Measurements from ENCODE around the gene ARR3.
A peak's percentile ranks its signal among the peaks of the same experiment; 100 is the strongest.
"Not testable (repeated sequence)": the region's sequence is repeated elsewhere in the genome, so short reads cannot be mapped to it uniquely, and the experiment has no call there.

ARR3 gene

DNA sequence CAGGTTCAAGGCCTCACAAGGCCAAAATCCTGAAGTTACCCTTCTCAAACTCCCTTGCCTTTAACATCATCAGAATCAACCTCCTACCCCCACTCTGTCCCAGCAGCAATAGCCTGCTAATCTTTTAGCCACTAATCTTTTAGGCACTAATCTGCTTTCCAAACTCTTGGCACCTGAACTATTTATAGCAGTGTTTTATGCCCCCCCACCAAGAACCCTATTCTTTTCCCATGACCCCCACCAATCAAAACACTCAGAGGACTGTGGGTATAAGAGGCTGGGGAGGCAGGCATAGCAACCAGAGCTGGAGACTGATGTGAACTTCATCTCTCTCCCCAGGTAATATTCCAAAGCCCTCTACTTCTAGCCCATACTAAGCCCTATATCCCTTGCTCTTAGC, at the start of gene ARR3:
Gene ARR3, plus strand, starts transcription at position 301 of the 400 bp plus-strand sequence. CDS start 1,052 bp downstream, outside the sequence.
- no peak for DNase-seq

DNA sequence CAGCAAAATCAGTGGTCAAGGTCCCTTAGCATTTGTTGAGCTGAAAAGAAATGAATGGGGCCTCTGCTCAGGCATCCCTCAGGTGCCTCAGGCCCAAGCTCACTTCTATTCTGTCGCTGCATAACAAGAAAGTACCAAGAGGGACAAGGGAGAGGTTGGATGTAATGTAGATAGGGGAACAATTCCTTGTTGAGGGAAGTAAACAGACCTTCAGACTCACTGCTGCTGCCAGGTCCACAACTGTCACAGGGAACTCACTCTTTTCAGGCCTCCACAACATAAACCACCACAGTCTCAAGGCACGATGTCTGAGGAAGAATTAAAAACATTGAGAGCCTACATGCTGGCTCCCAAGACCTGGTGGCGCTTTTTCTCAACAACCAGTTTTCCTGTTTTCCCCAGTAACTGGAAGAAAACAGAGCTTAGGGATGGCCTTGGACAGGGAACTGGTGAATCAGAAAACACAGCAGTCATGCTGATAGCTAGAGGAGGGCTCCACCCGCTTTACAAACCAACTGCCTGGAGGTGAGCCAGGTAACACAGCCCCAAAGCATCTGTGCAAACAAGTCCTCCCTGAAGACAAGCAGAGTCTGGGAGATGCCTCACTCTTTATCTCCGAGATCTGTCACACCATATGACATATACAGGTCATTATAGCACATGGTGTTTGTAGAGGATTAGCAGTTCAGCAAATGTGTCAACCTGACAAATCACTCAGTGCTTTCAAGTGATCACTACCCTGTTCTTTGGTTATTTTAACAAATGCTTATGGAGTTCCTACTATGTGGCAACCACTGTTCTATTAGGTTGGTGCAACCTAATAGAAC, 48.0 kb upstream of the ARR3 start:
- DNase-seq = no peak

DNA sequence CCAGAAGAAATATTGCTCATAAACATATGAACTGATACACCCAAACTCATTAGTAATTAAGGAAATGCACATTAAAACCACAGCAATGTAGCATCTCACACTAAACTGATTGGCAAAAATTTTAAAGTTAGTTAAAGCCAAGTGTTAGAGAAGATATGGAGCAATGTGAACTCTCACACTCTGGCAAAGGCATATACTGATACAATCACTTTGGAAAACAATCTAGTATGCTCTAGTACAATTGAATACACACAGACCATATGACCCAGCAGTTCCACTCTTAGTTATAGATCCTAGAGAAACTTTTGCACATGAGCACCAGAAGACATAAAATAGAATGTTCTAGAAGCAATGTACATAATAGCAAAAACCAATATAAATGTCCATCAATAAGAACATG, 42.1 kb upstream of the ARR3 start:
- no peak for DNase-seq

DNA sequence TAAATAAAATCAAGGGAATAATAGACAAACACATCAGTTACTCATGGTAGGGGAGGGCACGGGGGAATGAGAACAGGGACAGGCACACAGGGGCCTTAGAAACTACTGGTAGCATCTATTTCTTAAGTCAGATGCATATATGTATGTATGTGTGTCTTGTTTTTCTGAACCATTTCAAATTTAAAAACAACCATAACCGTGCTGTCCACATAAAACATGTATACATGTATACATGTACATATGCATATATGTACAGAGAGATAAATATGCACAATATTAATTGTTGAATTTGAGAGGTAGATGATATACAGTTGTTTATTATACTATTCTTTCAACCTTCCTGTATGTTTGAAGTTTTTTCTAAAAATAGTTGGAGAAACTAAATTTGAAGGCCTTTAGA, 41.4 kb upstream of the ARR3 start:
- no peak for DNase-seq

DNA sequence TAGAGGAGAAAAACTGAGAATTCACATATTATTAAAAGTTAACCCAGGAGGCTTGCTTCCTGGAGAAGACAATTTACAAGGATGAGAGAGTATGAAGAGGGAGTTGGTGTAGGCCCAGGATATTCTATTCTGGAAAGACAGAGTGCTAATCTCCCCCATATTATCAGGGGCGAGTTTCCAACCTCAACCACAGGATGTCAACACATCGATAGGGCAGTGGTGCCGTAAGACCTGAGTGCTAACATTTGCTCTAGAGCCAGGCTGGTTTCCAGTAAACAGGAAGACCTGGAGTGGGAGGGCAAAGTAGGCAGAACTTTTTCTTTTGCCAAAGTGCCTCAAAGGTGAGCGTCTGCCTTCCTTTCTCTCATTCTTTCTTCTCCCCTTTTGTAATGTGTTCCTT, 36.5 kb upstream of the ARR3 start:
- no peak for DNase-seq

DNA sequence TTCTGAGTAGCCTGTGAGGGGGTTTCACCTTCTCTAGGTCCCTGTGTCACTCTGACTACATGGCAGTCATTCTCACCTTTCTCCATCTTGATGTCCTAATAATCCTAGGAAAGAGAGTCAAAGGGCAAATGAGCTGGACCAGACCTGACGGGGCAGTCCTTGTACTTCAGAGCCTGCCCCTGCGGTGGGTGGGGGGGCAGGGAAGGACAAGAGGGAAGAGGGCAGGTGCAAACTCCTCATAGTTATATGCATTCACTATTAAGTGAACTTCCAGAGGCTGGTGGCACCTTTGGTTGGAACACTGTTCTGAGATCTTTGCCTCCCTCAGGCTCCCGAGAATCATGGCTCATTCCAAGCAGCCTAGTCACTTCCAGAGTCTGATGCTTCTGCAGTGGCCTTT, 33.8 kb upstream of the ARR3 start, which contains the start of gene AWAT1:
Gene AWAT1, plus strand, starts transcription at position 301 of the 400 bp plus-strand sequence. Its CDS starts 41 bp downstream, at position 342.
- DNase-seq = no peak

DNA sequence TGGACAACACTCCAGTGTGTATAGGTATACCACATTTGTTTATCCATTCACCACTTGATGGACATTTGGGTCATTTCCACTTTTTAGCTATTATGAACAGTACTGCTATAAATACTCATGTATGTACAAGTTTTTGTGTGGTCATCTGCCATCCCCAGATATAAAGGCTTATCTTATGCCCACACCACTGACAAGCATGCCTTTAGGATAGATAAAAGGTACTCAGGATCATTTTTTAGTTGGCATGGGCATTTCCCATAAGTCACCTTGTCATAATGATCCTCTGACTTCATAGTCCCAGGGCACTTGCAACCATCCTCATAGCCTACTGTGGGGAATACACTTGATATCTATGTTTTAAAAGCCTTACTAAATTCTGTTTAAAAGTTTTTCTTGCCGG, 27.4 kb upstream of the ARR3 start:
- DNase-seq = no peak

DNA sequence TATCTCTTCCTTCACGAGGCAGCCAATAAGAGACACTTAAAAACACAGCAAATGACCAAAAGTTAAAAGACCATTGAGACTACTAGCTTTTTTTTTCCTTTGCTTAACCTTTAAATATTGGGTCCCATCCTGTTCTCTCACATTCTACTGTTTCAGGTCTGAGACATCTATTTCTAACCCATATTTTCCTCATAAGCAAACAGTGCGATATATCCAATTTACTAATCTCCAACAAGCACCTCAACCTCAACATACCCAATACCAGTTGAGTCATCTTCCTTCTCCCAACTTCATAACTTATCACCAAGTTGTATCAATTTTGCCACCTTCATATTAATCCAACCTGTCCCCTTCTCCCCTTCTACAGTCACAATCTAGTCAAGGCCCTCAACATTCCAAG, 26.6 kb upstream of the ARR3 start:
- no peak for DNase-seq

DNA sequence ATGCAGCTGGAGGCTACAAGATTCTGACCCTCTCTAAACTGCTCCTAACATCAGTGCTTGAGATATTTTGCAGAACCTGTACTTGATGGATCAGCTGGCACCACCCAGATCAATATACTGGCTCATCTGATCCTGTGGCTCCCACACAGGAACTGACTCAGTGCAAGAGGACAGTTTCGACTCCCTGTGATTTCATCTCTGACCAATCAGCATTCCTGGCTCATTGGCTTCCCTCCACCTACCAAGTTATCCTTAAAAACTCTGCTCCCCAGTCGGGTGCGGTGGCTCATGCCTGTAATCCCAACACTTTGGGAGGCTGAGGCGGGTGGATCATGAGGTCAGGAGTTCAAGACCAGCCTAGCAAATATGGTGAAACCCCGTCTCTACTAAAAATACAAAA, 24.5 kb upstream of the ARR3 start:
- not testable (repeated sequence) for DNase-seq

DNA sequence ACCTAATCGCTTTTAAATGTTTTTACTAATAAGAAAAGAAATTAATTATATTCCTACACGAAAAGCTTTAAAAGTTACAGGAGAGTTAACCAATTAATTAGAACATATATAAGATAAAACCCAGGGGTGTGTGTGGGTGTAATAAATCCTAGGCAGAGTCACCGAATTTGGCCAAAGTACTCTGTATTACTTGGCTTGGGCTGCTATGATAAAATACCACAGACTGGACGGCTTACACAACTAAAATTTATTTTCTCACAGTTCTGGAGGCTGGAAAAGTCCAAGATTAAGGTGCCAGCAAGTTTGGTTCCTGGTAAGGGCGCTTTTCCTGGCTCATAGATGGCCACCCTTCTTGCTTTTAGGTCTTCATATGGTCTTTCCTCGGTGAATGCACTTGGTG, 23.3 kb upstream of the ARR3 start:
- DNase-seq = no peak

DNA sequence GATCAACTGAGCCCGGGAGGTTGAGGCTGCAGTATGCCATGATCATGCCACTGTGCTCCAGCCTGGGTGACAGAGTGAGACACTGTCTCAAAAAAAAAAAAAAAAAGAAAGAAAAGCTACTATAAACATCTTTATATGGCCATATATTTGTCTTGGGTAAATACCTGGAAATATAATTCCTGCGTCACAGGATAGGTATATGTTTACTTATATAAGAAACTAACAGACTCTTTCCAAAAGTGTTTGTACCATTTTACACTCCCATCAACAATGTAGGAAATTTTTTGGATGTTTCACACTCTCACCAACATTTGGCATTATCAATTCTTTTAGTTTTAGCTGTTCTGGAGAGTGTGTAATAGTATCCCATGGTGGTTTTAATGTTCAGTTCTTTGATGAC, 20.9 kb upstream of the ARR3 start:
- DNase-seq = no peak

DNA sequence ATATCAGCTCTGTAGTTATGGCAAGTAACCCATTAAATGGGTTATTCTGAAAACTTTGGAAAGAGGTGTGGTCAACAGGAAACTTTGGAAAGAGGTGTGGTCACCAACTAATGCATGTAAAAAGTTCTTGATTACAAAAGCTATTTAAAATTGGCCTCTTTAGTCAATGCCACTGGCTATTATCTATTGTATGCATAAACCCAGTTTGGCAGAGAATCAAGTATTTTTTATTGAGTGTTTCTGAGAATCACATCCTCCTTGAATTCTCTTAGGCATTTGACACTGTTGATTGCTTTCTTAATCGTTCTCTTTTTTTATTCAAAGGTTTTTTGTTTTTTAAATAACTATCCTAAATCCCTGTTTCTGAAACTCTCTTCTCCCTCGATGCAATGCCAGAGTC, 15.6 kb upstream of the ARR3 start:
- no peak for DNase-seq

DNA sequence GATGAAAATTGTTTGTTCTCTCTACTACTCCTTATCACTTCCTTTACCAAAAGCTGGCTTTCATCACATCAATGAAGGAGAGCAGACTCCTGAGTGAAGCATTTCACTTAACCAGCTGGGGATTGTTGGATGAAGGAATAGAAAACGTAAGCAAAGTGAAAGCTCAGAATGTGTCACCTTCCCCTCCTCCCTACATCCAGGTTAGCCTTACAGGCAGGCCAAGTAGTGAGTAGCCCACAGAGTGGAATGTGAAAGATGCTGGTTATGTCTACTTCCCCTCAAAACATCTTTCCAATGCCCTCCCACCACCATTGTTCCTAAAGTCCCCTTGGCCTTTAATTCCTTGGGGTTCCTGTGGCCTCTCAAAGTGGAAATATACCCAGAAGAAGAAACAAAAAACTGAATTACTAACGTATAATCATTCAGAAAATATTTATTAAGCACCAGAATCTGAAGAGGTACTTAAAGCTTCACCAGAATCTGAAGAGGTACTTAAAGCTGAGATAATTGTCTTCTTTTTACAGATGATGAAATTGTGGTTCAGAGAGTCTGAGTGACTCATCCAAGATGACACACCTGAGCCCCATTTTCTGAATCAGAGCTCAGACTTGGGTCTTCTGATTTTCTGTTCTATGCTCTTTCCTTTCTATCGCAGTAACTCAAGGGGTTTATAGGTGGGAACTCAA, 14.6 kb upstream of the ARR3 start:
- DNase-seq = no peak

DNA sequence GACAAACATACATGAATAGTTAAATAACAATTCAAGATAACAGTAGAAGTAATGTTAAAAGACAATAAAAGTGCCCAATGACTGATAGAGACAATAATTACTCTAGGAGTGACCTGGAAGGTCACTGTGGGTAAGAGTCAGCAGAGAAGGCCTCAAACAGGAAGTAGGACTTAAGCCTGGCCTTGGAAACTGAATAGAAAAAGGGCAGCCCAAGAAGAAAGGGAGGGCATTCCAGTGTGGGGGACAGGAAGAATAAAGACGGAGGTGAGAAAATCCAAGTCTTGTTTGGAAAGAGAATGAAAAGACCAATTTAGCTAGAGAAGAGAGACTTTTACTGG, 14.1 kb upstream of the ARR3 start:
- no peak for DNase-seq

DNA sequence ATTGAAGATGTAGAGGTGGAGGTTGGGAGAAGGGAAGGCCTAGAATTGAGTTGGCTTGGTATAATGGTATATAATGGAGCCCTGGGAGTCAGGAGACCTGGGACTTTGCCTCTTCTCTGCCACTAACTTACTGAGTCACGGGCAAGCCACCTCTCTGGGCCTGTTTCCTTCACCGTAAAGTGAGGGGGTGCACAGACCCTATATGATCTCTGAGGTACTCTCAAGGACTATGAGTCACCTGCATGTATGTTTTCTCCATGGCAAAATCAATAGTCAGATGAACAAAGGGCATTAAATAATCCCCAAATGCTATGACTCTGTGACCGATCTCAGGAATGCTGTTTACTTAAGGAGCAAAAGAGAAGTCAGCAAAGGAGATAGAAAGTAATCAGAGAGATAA, 13.2 kb upstream of the ARR3 start:
- no peak for DNase-seq

DNA sequence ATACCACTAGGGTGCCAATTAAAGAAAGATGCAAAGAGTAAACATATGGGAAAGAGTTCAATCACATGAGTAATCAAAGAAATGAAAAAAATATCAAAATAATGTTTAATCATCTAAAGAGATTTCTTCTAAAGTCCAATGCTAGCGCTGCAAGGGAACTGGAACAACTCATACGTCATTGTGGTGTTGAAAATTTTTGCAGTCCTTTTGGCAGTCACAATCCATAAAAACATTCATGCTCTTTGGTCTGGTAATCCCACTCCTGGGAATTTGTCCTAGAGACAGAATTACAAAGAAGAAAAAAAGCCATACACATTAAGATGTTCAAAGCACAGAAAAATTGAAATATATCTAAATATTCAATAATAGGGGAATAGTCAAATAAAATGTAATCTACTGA, 12.7 kb upstream of the ARR3 start:
- DNase-seq = no peak

DNA sequence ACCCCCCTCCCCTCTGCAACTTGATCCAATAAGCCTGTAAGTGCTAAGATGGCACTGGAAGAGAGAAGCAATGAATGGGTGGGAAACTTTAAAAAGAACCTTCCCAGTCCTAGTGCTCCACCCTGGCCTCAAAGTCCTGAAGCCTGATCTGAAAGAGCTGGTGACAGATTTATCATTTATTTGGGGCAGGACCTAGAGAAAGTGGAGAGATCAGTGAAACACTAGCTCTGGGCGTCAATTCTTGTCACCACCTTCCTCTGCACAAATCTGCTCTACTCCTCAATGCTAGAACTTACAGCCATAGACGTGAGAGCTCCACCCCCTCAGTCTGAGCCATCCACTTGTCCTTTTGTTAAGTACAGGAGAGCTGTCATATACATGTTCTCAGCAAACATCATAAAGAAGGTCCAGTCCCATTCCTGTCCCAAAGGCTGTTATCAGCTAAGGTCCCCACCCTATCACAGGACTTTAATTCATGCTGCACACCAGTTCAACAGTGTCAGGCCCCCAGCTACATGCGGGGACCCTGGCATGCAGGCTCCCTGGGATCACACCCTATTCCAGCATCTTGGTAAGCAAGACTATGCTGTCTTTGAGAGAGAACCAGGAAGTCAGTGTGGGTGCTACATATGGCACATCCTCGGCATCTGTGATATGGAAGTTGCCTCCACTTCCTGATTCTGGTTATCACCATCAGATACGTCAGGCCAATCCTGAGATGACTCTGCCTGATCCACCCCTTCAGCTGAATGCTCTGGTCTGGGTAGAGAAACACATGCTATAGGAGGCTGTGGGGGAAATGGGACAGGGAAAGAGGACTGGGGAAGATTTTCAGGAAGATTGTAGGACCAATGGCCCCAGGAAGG, 10.5 kb upstream of the ARR3 start:
- no peak for DNase-seq

DNA sequence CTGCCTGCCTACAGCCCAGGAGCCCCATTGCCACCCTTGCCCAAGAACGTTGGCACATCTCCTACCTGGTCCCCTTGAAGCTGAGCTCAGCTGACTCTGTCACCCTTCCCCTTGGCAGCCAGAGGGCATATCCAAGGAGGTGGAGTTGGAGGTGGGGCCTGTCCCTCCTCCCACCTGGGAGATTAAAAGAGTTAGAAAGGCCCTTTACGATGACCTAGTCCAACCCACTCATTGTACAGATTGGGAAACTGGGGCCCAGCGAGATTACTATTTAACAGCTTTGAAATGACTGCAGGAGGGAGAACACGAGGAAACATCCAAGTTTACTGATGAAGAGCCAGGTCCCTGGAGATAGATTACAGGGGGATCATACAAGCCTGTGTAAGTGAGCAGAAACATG, 8.0 kb upstream of the ARR3 start, which contains the start of gene P2RY4:
Gene P2RY4, minus strand, starts transcription at position 101 of the 400 bp plus-strand sequence. CDS start 580 bp downstream, outside the sequence.
- no peak for DNase-seq

DNA sequence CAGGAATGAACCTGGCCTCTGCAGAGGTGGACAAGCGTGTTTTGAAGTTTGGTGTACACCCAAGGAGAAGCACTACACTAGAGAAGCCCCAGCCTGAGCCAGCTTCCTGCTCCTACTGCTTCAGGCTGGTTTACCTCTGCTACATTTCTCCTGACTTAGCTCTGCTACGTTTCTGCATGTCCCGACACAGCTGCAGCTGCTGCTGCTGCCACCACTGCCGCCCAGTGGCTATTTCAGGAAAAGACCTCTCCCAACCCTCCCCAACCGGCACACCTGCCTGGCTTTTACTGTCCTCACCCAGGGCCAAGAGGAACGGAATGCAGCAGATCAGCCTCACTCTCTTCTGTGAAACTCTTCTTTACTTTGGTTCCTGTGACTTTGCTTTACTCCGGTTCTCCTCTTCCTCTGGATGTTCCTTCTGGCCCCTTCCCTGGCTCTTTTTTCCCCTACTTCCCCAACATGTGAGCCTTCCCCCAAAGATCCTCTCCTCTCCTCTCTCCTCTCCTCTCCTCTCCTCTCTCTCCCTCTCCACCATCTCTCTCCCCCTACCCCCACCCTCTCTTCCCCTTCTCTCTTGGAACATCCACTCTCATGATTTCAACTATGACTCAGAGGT, 5.1 kb upstream of the ARR3 start:
- peak; percentile 1 for DNase-seq

DNA sequence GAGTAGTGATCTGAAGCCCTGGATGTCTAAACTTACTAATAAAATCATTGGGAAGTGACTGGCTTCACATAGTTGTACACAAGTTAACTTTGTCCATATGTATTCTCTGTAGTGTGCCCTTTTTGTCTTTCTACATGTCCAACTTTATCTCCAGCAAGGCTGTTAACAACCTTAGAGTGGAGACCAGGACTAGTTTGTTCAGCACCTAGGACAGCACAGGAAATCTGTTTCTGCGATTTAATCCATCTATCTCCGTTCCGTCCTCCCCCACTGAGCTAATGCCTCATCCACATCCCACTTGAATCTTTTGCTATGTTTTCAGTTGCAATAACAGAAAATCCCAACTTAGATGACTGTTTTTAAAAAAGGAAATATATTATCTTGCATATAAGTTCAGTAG, 3.4 kb upstream of the ARR3 start:
- DNase-seq = no peak

DNA sequence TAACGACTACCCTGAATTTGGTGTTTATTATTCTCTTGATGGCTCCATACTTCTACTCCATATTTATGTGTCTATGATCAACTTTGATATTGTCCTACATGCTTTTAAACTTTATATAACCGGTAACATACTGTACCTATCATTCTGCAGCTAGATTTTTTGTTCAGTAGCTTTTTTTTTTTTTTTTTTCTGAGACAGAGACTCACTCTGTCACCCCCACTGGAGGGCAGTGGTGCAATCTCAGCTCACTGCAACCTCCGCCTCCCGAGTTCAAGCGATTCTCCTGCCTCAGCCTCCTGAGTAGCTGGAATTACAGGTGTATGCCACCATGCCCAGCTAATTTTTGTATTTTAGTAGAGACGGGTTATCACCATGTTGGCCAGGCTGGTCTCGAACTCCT, 5.9 kb downstream of the ARR3 start:
- not testable (repeated sequence) for DNase-seq

DNA sequence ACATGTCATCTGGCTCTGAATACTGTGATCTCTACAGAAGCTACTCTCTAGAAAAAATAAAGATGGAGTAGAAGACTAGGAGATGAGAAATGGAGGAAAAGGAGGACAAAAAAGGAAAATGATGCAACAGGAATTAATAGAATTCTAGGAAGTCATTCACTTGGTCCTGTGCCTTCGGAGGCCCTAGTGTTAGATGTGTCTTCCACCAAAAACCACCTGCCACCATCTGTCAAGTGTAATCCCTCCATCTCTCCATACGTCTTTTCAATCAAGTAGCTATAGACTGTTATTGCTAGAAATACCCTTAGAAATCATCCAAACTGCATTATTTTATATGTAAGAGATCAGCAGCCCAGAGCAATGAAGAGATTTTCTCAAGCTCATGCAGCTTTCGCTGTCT, 10.9 kb downstream of the ARR3 start:
- DNase-seq = no peak

DNA sequence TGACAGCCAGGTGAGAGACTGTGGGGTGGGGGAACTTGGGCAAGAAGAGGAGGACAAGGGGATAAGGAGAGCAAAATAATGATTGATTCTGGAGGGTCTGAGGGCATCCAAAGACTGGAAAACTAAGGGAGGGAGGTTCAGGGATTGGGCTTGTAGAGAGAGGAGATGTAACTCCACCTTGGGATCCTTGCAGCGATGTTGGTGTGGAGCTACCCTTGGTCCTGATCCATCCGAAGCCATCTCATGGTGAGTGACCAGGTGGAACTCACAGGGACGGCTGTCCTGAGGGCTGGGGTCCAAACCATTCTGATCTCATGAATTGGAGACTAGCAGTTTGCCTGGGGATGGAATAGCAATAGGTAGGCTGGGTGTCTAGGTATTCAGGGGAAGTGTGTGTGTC, 12.4 kb downstream of the ARR3 start:
- no peak for DNase-seq
